Prostate gland (tissue), 2 donors: ENCODE results near the gene DDX31. TPM values are rescaled to one million over a fixed set of nuclear protein-coding genes. Genes with fewer than 3 reads are reported as not detected.

Source experiments
- DNase-seq: peaks from one replicate; pipeline ENCODE4 v3.0.0-alpha.2; 2019; ENCODE audit warnings: low spot score
- H3K27ac ChIP-seq, 2 donors: fragments of 200-600 bp; sonication (generic); 2 replicates each; pipeline ENCODE4 v1.5.1; 2017 to 2019
- H3K27me3 ChIP-seq: fragments of 200-600 bp; sonication (generic); replicated peaks from 2 replicates; pipeline ENCODE4 v1.5.1; 2019; ENCODE audit not compliant: insufficient read depth
- H3K36me3 ChIP-seq, 2 donors: fragments of 200-600 bp; sonication (generic); 1 replicate in 1 of 2; 2 replicates in 1 of 2; pipeline versions ENCODE4 v1.5.1 to v1.8.1; 2017 to 2019
- H3K4me1 ChIP-seq: fragments of 200-600 bp; sonication (generic); replicated peaks from 2 replicates; pipeline ENCODE4 v1.5.1; 2019
- H3K4me3 ChIP-seq, 2 donors: fragments of 200-600 bp; sonication (generic); 2 replicates each; pipeline ENCODE4 v1.5.1; 2017 to 2019
- H3K9me3 ChIP-seq: fragments of 200-600 bp; sonication (generic); 2 replicates; pipeline ENCODE4 v1.5.1; 2017
- CTCF ChIP-seq, 4 experiments: fragments of 200-600 bp in 2 of 4; fragments of 450-650 bp in 2 of 4; sonication (generic) in 2 of 4; IDR thresholded peaks; 1 replicate in 3 of 4; 2 replicates in 1 of 4; pipeline ENCODE4 v1.5.1; 2016 to 2019; ENCODE audit warnings: antibody characterized with exemption in 4 of 4, mild to moderate bottlenecking in 2 of 4, moderate library complexity in 2 of 4
- POLR2A ChIP-seq: fragments of 450-650 bp; IDR thresholded peaks from one replicate; pipeline ENCODE4 v1.6.1; 2016; ENCODE audit warnings: antibody characterized with exemption, mild to moderate bottlenecking
- POLR2AphosphoS5 ChIP-seq: sonication (generic); formaldehyde crosslinking; IDR thresholded peaks from one replicate; pipeline ENCODE4 v1.6.1; 2017; ENCODE audit warnings: antibody characterized with exemption
- WGBS: methylation state at CpG from one replicate; pipeline ENCODE4 v1.1.5; 2018; 5-methylcytosine and 5-hydroxymethylcytosine counted together
- intact Hi-C: fragments of 100-400 bp; cut with DNase I; formaldehyde crosslinking; loops from one replicate; pipeline ENCODE4 v1.14.2; 2022
- total RNA-seq, 2 donors: library from RNA; depleted of rRNA; stranded (reverse); fragments of >200 nt; gene quantifications; one replicate each; pipeline ENCODE4 v1.1.0, GENCODE V29; 2016

DDX31 gene
- total RNA-seq, 2 donors from 2014 or later: 19.0 to 22.2 TPM

- 87% methylated on average over 12 of the region's 12 CpGs for WGBS
- Histone ChIP-seq H3K27me3 (no peaks in the 10 kb centered on the region), H3K4me3 (no peak overlapping the region), H3K36me3 (peaks cover 4 to 5% of the 10 kb centered on the region in 2 donors), H3K9me3 (no peaks in the 10 kb centered on the region), H3K27ac (no peak overlapping the region), H3K4me1 (no peaks in the 10 kb centered on the region)
- TF ChIP-seq CTCF (IDR thresholded peaks at IDR 0.05) (no peak), POLR2A (no peak), POLR2AphosphoS5 (no peak)
- intact Hi-C loops: no loop called here
- no peak for DNase-seq
Observed at GRCh38 chr9:132610661-132611060, 59.1 kb downstream of the DDX31 start.

- TF ChIP-seq POLR2A: no peak
- no peak for TF ChIP-seq POLR2AphosphoS5
- TF ChIP-seq CTCF (IDR thresholded peaks at IDR 0.05): no peak
Observed at GRCh38 chr9:132609829-132610228, 60.0 kb downstream of the DDX31 start.

GRCh38 chr9:132609184-132609583, 60.6 kb downstream of the DDX31 start:
- Histone ChIP-seq H3K27me3 (no peaks in the 10 kb centered on the region), H3K36me3 (peaks cover 4 to 5% of the 10 kb centered on the region in 2 donors), H3K4me3 (no peak overlapping the region), H3K4me1 (no peaks in the 10 kb centered on the region), H3K27ac (no peak overlapping the region), H3K9me3 (no peaks in the 10 kb centered on the region)
- intact Hi-C loops: no loop called here
- DNase-seq: no peak
- WGBS: 92% methylated on average over 9 of the region's 9 CpGs
- no peak for TF ChIP-seq POLR2AphosphoS5
- TF ChIP-seq CTCF (IDR thresholded peaks at IDR 0.05): no peak
- TF ChIP-seq POLR2A: no peak

More at GRCh38 chr9:132609829-132610228, 60.0 kb downstream of the DDX31 start:
- Histone ChIP-seq H3K9me3 (no peaks in the 10 kb centered on the region), H3K27ac (no peak overlapping the region), H3K4me1 (no peaks in the 10 kb centered on the region), H3K36me3 (peaks cover 4 to 5% of the 10 kb centered on the region in 2 donors), H3K27me3 (no peaks in the 10 kb centered on the region), H3K4me3 (no peak overlapping the region)
- intact Hi-C loops: no loop called here
- 88% methylated on average over 7 of the region's 7 CpGs for WGBS
- no peak for DNase-seq

- 61% methylated on average over 6 of the region's 6 CpGs for WGBS
- Histone ChIP-seq H3K4me1 (no peaks in the 10 kb centered on the region), H3K36me3 (peaks cover 2 to 3% of the 10 kb centered on the region in 2 donors), H3K27me3 (no peaks in the 10 kb centered on the region), H3K27ac (no peak overlapping the region), H3K4me3 (no peak overlapping the region), H3K9me3 (no peaks in the 10 kb centered on the region)
- intact Hi-C loops: no loop called here
- DNase-seq: no peak
- TF ChIP-seq POLR2A (no peak), CTCF (IDR thresholded peaks at IDR 0.05) (no peak), POLR2AphosphoS5 (no peak)
Observed at GRCh38 chr9:132606066-132606465, 63.7 kb downstream of the DDX31 start.

- 91% methylated on average over 6 of the region's 6 CpGs for WGBS
- Histone ChIP-seq H3K27ac (no peak overlapping the region), H3K4me1 (no peaks in the 10 kb centered on the region), H3K4me3 (no peak overlapping the region), H3K27me3 (no peaks in the 10 kb centered on the region), H3K36me3 (peaks cover 0 to under 1% of the 10 kb centered on the region in 2 donors), H3K9me3 (no peaks in the 10 kb centered on the region)
- TF ChIP-seq POLR2AphosphoS5 (no peak), CTCF (IDR thresholded peaks at IDR 0.05) (no peak), POLR2A (no peak)
- DNase-seq: no peak
- intact Hi-C loops: no loop called here
Observed at GRCh38 chr9:132605387-132605786, 64.4 kb downstream of the DDX31 start.
